MG63 (cell line): ENCODE data around the gene ATF6. TPM values are rescaled to one million over a fixed set of nuclear protein-coding genes. Genes with fewer than 3 reads are reported as not detected.
"Not testable (repeated sequence)": the region's sequence is repeated elsewhere in the genome, so short reads cannot be mapped to it uniquely, and the experiment has no call there.

Experiments
- DNase-seq: peaks from one replicate; pipeline ENCODE4 v3.0.0-alpha.2; 2020
- H3K27me3 ChIP-seq: fragments of 250-450 bp; sonication (Bioruptor Pico); 2 replicates; pipeline ENCODE4 v1.5.1; 2020; ENCODE audit warnings: mild to moderate bottlenecking, moderate library complexity
- H3K36me3 ChIP-seq: fragments of 250-450 bp; sonication (Bioruptor Pico); 2 replicates; pipeline ENCODE4 v1.5.1; 2020; ENCODE audit warnings: mild to moderate bottlenecking, moderate library complexity
- H3K4me3 ChIP-seq: fragments of 250-450 bp; sonication (Bioruptor Pico); 2 replicates; pipeline ENCODE4 v1.5.1; 2020; ENCODE audit warnings: mild to moderate bottlenecking, moderate library complexity
- H3K9me3 ChIP-seq: fragments of 250-450 bp; sonication (Bioruptor Pico); 2 replicates; pipeline ENCODE4 v1.5.1; 2020; ENCODE audit warnings: mild to moderate bottlenecking, moderate library complexity
- total RNA-seq: library from RNA; depleted of rRNA; stranded (reverse); fragments of >200 nt; shearing (Covaris generic); gene quantifications from 2 replicates; pipeline ENCODE4 v1.2.3, GENCODE V29; 2014; ENCODE audit warnings: low replicate concordance; rRNA removed

Gene ATF6
- total RNA-seq = 17.2 and 19.4 TPM in 2 replicates

DNA sequence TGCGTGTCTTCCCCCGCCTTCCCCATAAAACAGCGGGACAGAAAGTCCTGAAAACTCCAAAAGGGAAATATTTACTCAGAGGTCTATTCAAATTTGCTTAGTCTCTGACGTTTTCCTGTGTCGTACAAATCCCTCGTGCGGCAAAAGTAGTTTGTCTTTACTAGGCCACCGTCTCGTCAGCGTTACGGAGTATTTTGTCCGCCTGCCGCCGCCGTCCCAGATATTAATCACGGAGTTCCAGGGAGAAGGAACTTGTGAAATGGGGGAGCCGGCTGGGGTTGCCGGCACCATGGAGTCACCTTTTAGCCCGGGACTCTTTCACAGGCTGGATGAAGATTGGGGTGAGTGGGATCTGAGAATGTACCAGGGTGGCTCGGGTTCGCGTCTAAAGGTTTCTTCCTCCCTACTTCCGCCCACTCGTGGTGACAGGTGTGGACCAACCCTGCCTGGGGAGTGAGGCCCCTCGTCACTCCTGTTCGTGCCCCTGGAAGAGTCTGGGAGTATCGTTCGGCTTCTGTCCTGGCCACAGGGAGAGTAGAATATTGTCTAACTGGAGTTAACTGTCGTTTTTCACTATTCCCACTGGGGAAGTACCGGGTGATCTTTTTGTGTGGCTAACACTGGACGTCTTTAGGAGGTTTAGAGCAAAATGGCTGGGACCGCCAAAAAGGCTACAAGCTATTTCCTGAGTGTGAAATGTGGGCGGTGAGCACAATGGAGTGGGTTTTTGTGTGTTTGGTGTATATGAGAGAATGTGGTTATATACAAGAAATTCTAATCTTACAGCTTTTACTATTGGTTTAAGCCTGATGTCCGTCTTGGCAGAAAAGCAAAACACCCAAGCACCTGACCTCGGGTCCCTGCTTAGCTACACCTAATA lies at the start of gene ATF6:
ATF6 (plus strand) TSS at position 219 of the 880 bp plus-strand sequence; CDS start at position 260, 41 bp downstream.
- DNase-seq = peak; percentile 88
- Histone ChIP-seq H3K36me3 (peaks cover 3% of the 10 kb centered on the region; the same call in 1 of the 2 replicates), H3K9me3 (no peaks in the 10 kb centered on the region), H3K4me3 (peak within 1 kb of the TSS; percentile 91), H3K27me3 (no peaks in the 10 kb centered on the region)

DNA sequence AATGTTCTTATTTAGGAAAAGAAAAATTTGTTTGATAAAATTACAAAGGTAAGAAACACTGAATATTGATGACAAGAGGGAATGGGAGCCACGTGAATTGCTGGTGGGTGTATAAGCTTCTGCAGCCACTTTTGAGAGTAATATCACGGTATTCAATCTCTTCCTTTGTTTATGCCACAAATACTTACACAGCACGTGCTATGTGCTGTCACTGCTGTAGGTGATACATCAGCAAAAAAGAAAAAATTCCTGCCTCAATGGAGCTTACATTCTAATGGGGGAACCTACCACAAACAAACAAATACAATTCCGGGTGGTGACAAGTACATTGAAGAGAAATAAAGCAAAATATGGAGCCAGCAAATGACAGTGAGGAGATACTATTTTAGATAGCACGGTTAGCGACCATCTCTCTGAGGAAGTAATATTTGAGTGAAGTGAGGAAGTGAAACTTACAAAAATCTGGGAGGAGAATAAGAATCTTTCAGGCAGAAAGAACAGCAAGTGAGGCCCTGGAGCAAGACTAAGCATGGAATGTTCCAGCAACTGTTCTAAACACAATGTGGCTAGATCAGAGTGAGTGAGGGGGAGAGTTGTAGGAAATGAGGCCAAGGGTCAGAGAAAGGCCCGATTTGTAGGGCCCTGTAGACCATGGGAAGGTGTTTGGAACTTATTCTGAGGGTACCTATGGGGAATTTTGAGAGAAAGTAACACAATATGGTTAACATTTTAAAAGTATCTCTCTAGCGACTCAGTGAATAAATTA lies 47.4 kb upstream of the ATF6 start:
- H3K27me3 ChIP-seq = no peaks in the 10 kb centered on the region
- H3K9me3 ChIP-seq = no peaks in the 10 kb centered on the region
- no peaks in the 10 kb centered on the region for H3K36me3 ChIP-seq
- no peak overlapping the region for H3K4me3 ChIP-seq
- no peak for DNase-seq

DNA sequence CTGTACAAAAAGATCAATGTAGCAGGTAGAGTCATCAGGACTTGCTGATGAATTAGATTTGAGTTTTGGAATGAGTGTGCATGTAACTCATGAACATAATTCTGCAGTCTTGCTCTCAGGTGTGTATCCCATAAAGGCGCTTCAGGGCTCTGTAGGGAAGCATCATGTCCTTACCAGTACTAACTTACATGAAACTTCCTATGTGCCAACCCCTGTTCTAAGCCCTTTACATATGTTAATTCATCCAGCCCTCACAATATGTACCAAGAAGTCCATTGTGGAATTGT lies 46.9 kb upstream of the ATF6 start:
- DNase-seq = no peak
- no peaks in the 10 kb centered on the region for H3K36me3 ChIP-seq
- no peaks in the 10 kb centered on the region for H3K9me3 ChIP-seq
- no peak overlapping the region for H3K4me3 ChIP-seq
- no peaks in the 10 kb centered on the region for H3K27me3 ChIP-seq

DNA sequence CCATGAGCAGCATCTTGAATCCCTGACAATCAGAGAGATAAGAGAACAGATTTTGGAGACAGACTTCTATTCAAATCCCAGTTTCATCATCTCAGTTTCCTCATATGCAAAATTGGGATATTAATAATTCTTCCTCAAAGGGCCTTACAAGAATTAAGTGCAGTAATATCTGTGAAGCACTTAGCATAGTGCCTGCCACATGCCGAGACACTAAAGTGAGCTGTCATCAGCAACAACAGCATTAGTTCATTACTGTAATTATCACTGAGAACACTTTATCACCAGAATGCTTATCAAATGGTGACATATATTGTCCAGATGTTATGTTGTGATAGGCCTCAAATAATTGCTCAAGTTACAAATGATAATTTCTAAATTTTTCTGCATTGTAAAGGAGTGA lies 45.7 kb upstream of the ATF6 start:
- Histone ChIP-seq H3K9me3 (no peaks in the 10 kb centered on the region), H3K36me3 (no peaks in the 10 kb centered on the region), H3K4me3 (no peak overlapping the region), H3K27me3 (no peaks in the 10 kb centered on the region)
- no peak for DNase-seq

DNA sequence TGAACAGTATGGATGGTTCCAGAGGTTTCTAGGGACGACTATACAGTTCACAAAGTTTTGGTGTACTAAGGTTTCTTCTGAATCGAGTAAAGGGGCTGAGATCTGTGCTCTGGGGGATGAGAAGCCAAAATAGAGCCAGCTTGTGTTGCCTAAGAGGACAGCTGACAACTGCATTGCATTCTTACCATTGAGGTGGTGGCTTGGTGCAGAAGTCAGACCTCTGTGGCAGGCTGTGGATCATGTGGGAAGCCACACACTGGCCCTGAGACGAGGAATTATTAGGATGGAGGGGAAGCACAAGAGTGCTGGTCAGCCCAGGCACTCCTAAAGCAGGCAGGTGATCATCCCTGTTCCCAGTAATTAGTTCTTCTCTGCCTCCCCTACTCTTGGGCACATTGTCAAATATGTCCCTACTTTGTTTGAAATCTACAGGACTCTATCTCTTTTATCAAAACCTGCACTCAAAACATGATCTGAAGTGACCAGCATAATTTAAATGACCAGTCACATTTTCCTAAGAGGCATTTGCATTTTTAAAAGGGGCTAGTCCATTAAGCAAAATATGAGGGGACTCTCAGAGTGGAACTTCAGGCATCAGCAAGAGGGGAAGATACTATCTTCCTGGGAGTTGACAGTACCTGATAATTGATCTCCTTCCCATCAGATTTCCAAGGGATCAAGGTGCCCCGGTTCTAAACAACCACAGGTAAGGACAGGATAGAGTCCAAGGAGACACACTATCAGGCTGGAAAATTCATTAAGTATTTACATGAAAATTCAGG lies 45.0 kb upstream of the ATF6 start, which contains the start of gene FCRLB:
FCRLB (plus strand) TSS at position 589 of the 782 bp plus-strand sequence. CDS start 1,129 bp downstream, outside the sequence.
- no peaks in the 10 kb centered on the region for H3K27me3 ChIP-seq
- no peak for DNase-seq
- no peaks in the 10 kb centered on the region for H3K36me3 ChIP-seq
- H3K4me3 ChIP-seq = no peak within 1 kb of the TSS
- H3K9me3 ChIP-seq = no peaks in the 10 kb centered on the region

- no peaks in the 10 kb centered on the region for H3K9me3 ChIP-seq
- no peaks in the 10 kb centered on the region for H3K27me3 ChIP-seq
- peak; percentile 78 for DNase-seq
- H3K4me3 ChIP-seq = no peak overlapping the region
- H3K36me3 ChIP-seq = no peaks in the 10 kb centered on the region
Measured at GRCh38 chr1:161721738-161722343, 44.3 kb upstream of the ATF6 start.

- Histone ChIP-seq H3K27me3 (no peaks in the 10 kb centered on the region), H3K36me3 (no peaks in the 10 kb centered on the region), H3K9me3 (no peaks in the 10 kb centered on the region), H3K4me3 (no peak overlapping the region)
- no peak for DNase-seq
Measured at GRCh38 chr1:161722406-161722805, 43.7 kb upstream of the ATF6 start.

DNA sequence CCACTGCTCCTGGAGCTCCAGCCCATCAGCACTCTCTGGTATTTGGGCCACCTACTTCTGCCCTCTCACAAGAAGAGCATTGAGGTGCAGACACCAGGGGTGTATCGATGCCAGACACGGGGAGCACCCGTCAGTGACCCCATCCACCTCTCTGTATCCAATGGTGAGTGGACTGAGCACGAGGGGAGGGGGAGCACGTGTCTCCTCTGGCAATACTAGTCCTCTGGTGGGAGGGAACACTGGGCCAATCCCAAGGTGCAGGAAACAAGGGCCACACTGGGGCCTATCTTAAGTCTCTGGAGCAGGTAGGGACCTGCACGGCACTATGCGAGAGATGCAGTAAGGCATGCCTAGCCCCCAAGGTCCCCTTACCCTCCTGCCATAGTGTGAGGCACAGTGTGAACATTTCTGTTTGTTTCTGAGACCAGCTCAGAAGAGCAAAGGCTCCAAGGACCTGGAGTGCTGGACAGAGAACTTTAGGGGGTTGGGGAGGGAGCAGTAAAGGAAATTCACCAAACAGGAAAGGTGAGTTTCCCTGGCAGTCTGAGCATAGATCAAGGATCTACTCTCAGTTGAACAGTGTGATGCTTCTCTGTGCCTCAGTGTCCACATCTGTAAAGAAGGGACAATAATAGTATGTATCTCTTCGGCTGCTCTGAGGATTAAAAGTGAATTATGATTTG lies 42.5 kb upstream of the ATF6 start:
- H3K4me3 ChIP-seq = no peak overlapping the region

GRCh38 chr1:161725258-161725907 lies 40.7 kb upstream of the ATF6 start:
- not testable (repeated sequence) for H3K27me3 ChIP-seq, H3K36me3 ChIP-seq, H3K9me3 ChIP-seq, DNase-seq
- peak overlapping the region; percentile 90 for H3K4me3 ChIP-seq

More for the DNA sequence above, 42.5 kb upstream of the ATF6 start:
- no peaks in the 10 kb centered on the region for H3K27me3 ChIP-seq
- no peak for DNase-seq
- H3K9me3 ChIP-seq = no peaks in the 10 kb centered on the region
- no peaks in the 10 kb centered on the region for H3K36me3 ChIP-seq

GRCh38 chr1:161725908-161726472 lies 40.1 kb upstream of the ATF6 start:
- Histone ChIP-seq H3K4me3 (peak overlapping the region; percentile 90), H3K27me3 (no peaks in the 10 kb centered on the region), H3K9me3 (no peaks in the 10 kb centered on the region), H3K36me3 (no peaks in the 10 kb centered on the region)
- peak; percentile 56 for DNase-seq

DNA sequence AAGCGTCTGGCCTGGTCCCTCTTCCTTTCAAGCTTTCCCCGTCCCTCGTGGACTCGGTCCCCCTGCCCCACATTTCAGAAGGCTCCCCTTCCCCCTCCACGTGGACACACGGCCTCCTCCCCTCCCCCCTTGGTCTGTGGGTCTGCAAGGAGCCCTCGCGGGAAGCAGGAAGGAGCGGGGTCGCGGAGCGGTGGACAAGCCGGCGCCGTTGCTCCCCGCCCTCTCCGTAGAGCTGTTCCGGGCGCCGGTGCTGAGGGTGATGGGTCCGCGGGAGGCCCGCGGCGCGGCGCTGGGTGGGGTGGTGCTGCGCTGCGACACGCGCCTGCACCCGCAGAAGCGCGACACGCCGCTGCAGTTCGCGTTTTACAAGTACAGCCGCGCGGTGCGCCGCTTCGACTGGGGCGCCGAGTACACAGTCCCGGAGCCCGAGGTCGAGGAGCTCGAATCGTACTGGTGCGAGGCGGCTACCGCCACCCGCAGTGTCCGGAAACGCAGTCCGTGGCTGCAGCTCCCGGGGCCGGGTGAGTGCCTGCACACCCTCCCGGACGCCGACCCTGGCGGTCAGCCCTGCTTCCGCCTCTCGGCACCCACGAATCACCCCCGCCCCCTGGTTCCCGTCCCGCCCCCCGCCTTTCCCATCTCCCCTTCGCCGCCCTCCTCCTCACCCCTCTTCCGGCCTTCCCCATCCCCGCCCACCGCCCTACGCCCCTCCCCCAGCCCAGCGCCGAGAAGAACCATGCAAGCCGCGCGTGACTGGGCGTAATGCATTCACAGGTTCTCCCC lies 39.5 kb upstream of the ATF6 start:
- Histone ChIP-seq H3K9me3 (no peaks in the 10 kb centered on the region), H3K27me3 (no peaks in the 10 kb centered on the region), H3K36me3 (no peaks in the 10 kb centered on the region), H3K4me3 (peak overlapping the region; percentile 90)
- peak; percentile 91 for DNase-seq

DNA sequence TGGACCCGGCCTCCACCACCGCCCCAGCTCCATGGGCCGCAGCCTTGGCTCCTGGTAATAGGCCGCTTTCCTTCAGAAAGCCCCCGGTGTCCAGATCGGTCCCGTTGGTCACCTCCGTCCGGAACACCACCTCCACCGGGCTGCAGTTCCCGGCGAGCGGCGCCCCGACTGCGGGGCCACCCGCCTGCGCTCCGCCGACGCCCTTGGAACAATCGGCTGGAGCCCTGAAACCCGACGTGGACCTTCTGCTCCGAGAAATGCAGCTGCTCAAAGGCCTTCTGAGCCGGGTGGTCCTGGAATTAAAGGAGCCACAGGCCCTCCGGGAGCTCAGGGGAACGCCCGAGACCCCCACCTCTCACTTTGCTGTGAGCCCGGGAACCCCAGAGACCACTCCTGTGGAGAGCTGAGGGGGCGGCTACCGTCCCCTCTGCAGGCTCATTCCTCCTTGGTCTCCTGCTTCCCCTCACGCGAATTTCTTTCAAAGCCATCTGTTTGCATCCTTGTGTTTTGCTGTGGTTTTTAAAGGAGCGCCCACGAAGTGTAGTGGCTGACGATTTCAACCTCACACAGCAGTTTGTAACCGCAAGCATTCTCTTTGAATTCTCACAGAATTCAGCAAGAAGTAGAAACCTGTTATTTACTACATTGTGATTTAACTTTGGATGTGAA lies 38.7 kb upstream of the ATF6 start:
- H3K4me3 ChIP-seq = peak overlapping the region; percentile 90
- no peak for DNase-seq

DNA sequence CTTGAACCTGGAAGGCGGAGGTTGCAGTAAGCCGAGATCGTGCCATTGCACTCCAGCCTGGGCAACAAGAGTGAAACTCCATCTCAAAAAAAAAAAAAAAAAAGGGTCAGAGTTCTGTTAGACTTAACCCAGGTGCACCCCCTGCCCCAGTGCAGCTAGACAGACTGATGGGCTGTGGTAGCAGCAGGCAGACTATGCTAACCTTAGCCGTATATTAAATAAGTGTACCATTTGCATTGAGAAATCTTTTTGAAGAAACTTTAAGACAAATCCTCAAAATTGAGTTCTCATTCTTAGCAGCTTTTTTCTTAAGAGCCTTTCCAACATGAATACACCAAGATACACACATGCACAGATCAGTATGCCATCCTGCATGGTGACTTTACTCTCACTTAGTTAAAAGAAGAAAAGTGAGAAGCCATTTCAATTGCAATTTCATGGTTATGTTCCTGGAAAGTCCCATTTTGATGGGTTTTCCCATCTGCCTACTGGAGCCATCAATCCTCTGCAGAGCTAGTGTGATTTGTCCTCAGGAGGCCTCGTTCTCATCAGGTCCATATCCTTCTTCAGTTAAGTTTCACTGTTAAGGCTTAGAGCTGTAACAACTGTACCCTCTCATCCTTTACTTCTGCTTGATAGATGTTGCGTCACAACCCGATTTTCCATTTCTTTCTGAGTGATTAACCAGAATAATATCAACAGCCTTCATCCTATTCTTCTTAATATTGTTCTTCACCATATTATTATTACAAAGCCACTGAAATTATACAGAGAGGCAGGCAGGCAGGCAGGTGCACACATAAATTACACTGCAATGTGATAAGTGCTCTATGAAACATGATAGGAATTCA lies 37.5 kb upstream of the ATF6 start:
- H3K4me3 ChIP-seq = no peak overlapping the region
- no peaks in the 10 kb centered on the region for H3K9me3 ChIP-seq
- H3K36me3 ChIP-seq = no peaks in the 10 kb centered on the region
- H3K27me3 ChIP-seq = no peaks in the 10 kb centered on the region
- no peak for DNase-seq

More for the DNA sequence above, 38.7 kb upstream of the ATF6 start:
- Histone ChIP-seq H3K36me3 (no peaks in the 10 kb centered on the region), H3K27me3 (no peaks in the 10 kb centered on the region), H3K9me3 (no peaks in the 10 kb centered on the region)
